ENCODE data around the gene TRIM40.
A peak's percentile ranks its signal among the peaks of the same experiment; 100 is the strongest.

Gene TRIM40

DNA sequence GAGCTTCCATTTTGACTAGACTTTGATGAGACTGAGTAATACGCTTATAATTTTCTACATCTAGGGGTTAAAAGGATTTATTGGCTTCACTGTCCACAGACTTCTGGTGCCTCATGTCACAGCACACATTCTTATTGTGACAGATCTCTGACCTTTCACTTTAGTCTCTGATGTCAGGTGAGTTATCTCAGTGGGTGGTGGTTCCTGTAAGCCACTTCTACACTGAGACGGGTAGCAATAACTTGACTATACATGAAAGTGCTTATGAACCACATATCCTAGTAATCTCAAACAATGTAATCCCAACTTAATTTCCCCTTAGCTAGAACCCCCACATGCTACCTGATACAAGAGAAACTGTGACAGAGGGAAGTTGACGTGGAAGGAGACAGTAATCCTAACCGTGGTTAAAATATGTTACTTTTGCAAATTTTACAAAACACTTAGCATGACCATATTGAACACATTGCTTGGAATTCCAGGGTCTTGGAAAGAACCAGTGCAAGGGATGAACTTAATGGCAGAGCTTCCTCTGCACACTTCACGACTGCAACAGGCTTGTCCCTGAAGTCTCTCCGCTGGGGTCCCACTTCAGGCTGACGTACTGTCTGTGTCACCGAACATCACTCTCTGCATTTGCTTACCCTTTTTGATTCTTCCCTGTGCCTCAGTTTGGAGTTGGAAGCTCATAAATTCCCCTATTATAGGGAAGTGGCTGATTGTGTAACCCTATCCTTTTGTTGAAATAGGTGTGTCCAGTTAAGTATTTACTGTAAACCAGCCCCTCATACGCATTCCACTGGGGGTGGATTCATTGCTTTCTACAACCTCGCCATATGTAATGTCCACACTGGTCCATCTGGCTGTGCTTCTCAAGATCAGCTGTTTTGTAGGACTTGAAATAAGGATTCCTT is 6.4 kb upstream of the TRIM40 start:
- in situ Hi-C loops (cut with HindIII; ENCODE audit: low sequenced_read_pairs) = no loop called here
- TF ChIP-seq, protein P1, sequence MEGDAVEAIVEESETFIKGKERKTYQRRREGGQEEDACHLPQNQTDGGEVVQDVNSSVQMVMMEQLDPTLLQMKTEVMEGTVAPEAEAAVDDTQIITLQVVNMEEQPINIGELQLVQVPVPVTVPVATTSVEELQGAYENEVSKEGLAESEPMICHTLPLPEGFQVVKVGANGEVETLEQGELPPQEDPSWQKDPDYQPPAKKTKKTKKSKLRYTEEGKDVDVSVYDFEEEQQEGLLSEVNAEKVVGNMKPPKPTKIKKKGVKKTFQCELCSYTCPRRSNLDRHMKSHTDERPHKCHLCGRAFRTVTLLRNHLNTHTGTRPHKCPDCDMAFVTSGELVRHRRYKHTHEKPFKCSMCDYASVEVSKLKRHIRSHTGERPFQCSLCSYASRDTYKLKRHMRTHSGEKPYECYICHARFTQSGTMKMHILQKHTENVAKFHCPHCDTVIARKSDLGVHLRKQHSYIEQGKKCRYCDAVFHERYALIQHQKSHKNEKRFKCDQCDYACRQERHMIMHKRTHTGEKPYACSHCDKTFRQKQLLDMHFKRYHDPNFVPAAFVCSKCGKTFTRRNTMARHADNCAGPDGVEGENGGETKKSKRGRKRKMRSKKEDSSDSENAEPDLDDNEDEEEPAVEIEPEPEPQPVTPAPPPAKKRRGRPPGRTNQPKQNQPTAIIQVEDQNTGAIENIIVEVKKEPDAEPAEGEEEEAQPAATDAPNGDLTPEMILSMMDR (IDR thresholded peaks at IDR 0.05; ENCODE audit: low read depth, low read length, missing control alignments) = no peak
- no peak overlapping the region for H3K4me3 ChIP-seq (ENCODE audit: low read depth, low read length)
- no peak for DNase-seq (ENCODE audit: low read depth)

DNA sequence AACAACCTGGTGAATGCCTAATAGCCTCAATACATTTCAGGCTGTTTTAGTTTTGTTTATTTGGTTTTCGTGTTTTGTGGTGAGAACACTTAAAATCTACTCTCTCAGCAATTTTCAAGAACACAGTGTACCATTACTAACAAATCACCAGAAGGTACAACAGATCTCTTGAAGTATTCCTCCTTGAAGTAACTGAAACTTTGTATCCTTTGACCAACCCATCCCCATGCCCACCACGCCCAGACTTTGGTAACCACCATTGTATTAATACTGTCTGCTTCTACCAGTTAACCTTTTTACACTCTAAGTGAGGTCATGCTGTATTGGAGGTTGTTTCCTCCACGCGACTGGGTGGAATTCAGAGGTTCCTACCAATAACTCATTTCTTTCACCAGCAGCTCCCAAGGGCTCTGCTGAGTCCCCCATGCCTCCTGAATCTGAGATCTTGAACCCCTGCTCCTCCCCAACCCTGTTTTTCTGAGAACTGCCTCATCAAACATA is 5.7 kb upstream of the TRIM40 start:
- in situ Hi-C loops (cut with HindIII; ENCODE audit: low sequenced_read_pairs) = no loop called here
- TF ChIP-seq, protein P1 (IDR thresholded peaks at IDR 0.05; ENCODE audit: low read depth, low read length, missing control alignments) = no peak
- no peak overlapping the region for H3K4me3 ChIP-seq (ENCODE audit: low read depth, low read length)
- DNase-seq (ENCODE audit: low read depth) = no peak

DNA sequence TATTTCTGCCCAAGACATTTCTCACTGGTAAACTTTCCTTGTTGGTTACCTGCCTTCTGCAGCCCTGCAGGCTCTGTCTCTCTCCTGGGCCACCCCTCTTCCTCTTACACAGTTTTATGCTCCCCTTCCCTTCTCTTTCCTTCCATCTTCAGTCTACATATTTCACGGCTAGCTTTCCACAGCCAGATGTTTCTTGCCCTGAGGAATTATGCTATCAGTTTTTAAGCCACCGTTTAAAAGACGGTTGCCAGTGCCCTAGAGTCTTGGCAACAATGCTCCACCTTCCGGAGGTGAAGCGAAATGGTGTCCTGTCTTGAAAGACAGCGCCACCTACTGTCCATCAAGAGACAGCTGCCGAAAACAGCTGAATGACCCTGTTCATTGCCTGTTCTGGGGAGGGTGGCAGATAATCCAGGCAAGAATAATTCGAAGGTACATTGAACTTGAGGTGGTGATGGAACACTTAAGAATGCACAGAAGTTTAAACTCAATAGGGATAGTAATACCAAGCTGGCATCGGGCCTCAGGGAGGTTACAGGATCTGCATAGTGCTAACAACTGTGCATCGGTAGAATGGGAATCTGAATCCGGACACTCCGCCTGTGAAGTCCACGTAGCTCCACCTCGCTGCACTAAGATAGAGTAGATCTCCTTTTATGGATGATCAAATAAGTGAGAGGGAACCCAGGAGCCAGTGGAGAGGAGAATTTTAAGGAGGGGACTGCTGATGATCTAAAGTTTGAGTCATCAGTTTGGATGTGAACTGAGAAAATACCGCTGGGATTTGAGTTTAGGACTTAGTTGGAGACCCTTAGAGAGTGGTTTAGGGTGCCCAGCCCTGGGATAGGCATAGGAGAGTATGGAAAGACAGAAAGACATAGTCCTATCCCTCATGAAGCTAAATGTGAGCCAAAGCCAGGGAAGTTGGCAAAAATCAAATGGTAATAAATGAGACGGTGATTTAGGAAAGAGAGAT is 4.8 kb upstream of the TRIM40 start:
- peak; percentile 72 for DNase-seq (ENCODE audit: low read depth)
- no peak overlapping the region for H3K4me3 ChIP-seq (ENCODE audit: low read depth, low read length)
- TF ChIP-seq, protein P1 (IDR thresholded peaks at IDR 0.05; ENCODE audit: low read depth, low read length, missing control alignments) = peak; percentile 100
- in situ Hi-C loops (cut with HindIII; ENCODE audit: low sequenced_read_pairs) = no loop called here

DNA sequence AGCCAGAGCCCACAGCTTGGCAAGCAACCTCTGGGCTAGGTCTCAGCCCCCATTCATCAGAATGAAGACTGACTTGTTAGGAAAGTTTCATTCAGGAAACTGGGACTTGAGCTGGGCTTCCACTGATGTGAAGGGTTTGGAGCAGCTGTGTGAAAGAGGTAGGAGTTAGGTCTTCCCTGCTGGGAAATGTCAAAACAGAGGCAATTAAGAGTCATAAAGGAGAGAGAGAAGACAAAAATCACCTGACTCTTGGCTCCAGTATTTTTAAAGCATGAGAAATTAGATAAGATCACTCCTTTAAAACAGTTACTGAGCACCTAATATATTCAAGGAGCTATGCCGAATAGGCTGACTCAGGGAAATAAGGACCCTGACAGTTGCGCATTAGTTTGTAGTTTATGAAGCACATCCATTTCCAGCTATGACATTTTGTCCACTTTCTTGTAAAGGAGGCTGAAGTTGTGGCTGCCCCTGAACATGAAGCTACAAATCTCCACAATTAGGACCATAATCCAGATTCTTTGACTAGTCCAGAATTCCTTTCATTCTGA is 3.9 kb upstream of the TRIM40 start:
- no peak overlapping the region for H3K4me3 ChIP-seq (ENCODE audit: low read depth, low read length)
- no peak for DNase-seq (ENCODE audit: low read depth)
- in situ Hi-C loops (cut with HindIII; ENCODE audit: low sequenced_read_pairs) = no loop called here
- TF ChIP-seq, protein P1 (IDR thresholded peaks at IDR 0.05; ENCODE audit: low read depth, low read length, missing control alignments) = no peak

DNA sequence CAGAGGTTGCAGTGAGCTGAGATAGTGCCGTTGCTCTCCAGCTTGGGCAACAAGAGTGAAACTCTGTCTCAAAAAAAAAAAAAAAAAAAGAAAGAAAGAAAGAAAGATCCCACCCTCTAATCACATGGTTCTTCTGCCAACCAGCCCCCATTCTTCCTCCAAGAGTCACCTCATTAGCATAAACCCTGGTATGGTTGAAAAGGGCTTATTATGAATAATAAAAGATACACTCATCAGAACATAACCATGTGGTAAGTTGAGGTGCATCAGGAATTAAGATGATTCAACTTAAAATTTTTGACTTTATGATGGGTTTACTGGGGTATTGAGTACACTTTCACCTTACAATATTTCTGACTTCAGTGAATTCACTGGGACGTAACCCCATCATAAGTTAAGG is 793 bp upstream of the TRIM40 start:
- no peak overlapping the region for H3K4me3 ChIP-seq (ENCODE audit: low read depth, low read length)
- in situ Hi-C loops (cut with HindIII; ENCODE audit: low sequenced_read_pairs) = no loop called here
- TF ChIP-seq, protein P1 (IDR thresholded peaks at IDR 0.05; ENCODE audit: low read depth, low read length, missing control alignments) = no peak
- DNase-seq (ENCODE audit: low read depth) = no peak
